Heart left ventricle (tissue), 16 donors: Measurements from ENCODE around the gene TTLL5. TPM values are rescaled to one million over a fixed set of nuclear protein-coding genes. Genes with fewer than 3 reads are reported as not detected.

Experiments
- ATAC-seq, 4 donors: fragments of 200-7000 bp; cut with Tn5 transposase; one replicate each; pipeline ENCODE4 v1.9.1; 2020 to 2022; ENCODE audit warnings: moderate library complexity in 4 of 4, mild to moderate bottlenecking in 3 of 4, moderate number of reproducible peaks in 1 of 4
- DNase-seq, 5 donors: peaks; one replicate each; pipeline ENCODE4 v3.0.0-alpha.2; 2020
- H3K27ac ChIP-seq, 12 donors: fragments of 200-600 bp; sonication (generic) in 4 of 12; one replicate each; pipeline versions ENCODE4 v1.5.0 to v1.8.0; 2016 to 2022; ENCODE audit warnings: mild to moderate bottlenecking in 2 of 12
- H3K27me3 ChIP-seq, 9 donors: fragments of 200-600 bp; sonication (generic) in 2 of 9; one replicate each; pipeline versions ENCODE4 v1.5.1 to v1.8.0; 2016 to 2022; ENCODE audit warnings: mild to moderate bottlenecking in 3 of 9
- H3K36me3 ChIP-seq, 9 donors: fragments of 200-600 bp; sonication (generic) in 2 of 9; one replicate each; pipeline versions ENCODE4 v1.5.0 to v1.8.0; 2018 to 2022; ENCODE audit warnings: mild to moderate bottlenecking in 2 of 9
- H3K4me1 ChIP-seq, 12 donors: fragments of 200-600 bp; sonication (generic) in 4 of 12; one replicate each; pipeline versions ENCODE4 v1.5.0 to v1.8.0; 2016 to 2022; ENCODE audit warnings: mild to moderate bottlenecking in 3 of 12
- H3K4me3 ChIP-seq, 12 donors: fragments of 200-600 bp; sonication (generic) in 4 of 12; one replicate each; pipeline versions ENCODE4 v1.5.0 to v1.8.0; 2017 to 2022; ENCODE audit warnings: mild to moderate bottlenecking in 9 of 12, moderate library complexity in 4 of 12
- H3K9me3 ChIP-seq, 12 donors: fragments of 200-600 bp; sonication (generic) in 4 of 12; one replicate each; pipeline versions ENCODE4 v1.5.0 to v1.8.0; 2016 to 2022; ENCODE audit warnings: mild to moderate bottlenecking in 1 of 12
- POLR2A ChIP-seq, 2 donors: fragments of 450-650 bp; IDR thresholded peaks; one replicate each; pipeline ENCODE4 v1.6.1; 2017; ENCODE audit warnings: antibody characterized with exemption in 2 of 2, mild to moderate bottlenecking in 2 of 2, moderate library complexity in 2 of 2
- WGBS, 4 donors: extraction: QIAGEN DNeasy Blood & Tissue Kit in 2 of 4; methylation state at CpG; one replicate each; pipeline versions ENCODE4 v1.1.5 to v1.1.7; 2013 to 2018; 5-methylcytosine and 5-hydroxymethylcytosine counted together
- intact Hi-C, 10 donors: fragments of 100-400 bp; cut with DNase I; formaldehyde crosslinking; loops; one replicate each; pipeline versions ENCODE4 v1.11.1 to v1.14.2; 2022
- polyA plus RNA-seq, 2 donors: library from polyadenylated mRNA; stranded (reverse); fragments of 200-250 nt; gene quantifications; one replicate each; pipeline ENCODE4 v1.2.3, GENCODE V29; 2013
- total RNA-seq, 9 donors: library from RNA; depleted of rRNA in 2 of 9; stranded (reverse); fragments of >200 nt in 2 of 9; fragmentation: NEBNext Ultra II Directional in 3 of 9; extraction: Animal tissue kit (Norgen Biotek cat#: 25700) in 3 of 9; gene quantifications; one replicate each; pipeline versions ENCODE4 v1.1.0 to v1.2.4, GENCODE V29; 2016 to 2023
- TF ChIP-seq, protein P1 (sequence below), 12 donors: fragments of 200-600 bp; sonication (generic) in 4 of 12; IDR thresholded peaks; one replicate each; pipeline versions ENCODE4 v1.5.0 to v1.8.0; 2018 to 2022; ENCODE audit warnings: antibody characterized with exemption in 12 of 12, mild to moderate bottlenecking in 5 of 12
- donor health status: ischemic (EF 13 %, LVEDD 7.1; RV severe dilation, severe dysfunction).
- donor health status: healthy with polysubstance abuse.
- donor health status: DM: no; HTN: yes; CAD: no.
- donor health status: DM: no; HTN: no; CAD: no.
- donor health status: ischemic (EF 25% LVEDD 6.9; RV normal size, moderate dysfunction).
- donor health status: ischemic (EF 25% LVEDD 5.7; RV mildly dilated, moderate dysfunction).
- donor health status: healthy.
- donor health status: DM: yes; HTN: yes; CAD: no.
- donor health status: ischemic (EF 35%, LVEDD 5.7; RV mildly dilated, moderate dysfunction).
- donor health status: nonischemic (EF 11% LVEDD 7.7; RV severe dilation, severe dysfunction).
- donor health status: DM: yes; HTN: yes; CAD: no.
- donor health status: PGD.
- donor health status: ischemic (EF 29% LVEDD 5.4; RV normal size, mild dysfunction).
- donor health status: nonischemic (EF 23%, LVEDD 6.1; RV moderate dilation, normal function).

TTLL5 gene
- total and polyA plus RNA-seq, 11 donors, result 6.2 to 24.6 (median 15.8) TPM

DNA sequence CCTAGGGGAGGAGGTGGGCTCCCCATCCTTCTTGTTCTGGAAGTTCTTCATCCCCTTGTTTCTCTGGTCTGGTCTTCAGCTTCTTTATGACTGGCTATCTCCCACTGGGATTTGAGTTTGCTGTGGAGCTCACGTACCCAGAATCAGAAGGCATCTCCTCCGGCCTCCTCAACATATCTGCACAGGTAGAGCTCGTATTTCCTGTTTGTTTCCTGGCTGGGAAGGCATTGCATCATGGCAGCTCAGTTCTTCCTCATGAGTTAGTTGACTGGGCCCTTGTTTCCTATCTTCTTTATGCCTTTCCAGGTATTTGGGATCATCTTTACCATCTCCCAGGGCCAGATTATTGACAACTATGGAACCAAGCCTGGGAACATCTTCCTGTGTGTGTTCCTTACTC lies 20.2 kb upstream of the TTLL5 start:
- Histone ChIP-seq H3K4me3 (no peak overlapping the region), H3K27ac (no peak overlapping the region), H3K4me1 (peaks cover 0 to 5% (median 0%) of the 10 kb centered on the region in 12 donors), H3K36me3 (peaks cover 0 to 33% (median 0%) of the 10 kb centered on the region in 9 donors), H3K9me3 (no peaks in the 10 kb centered on the region), H3K27me3 (no peaks in the 10 kb centered on the region)
- ATAC-seq (no peak), DNase-seq (no peak)
- intact Hi-C loops, result no loop called here
- WGBS, 4 donors, result 89 to 100% (median 94%) methylated on average over 3 of the region's 3 CpGs
- TF ChIP-seq, protein P1, sequence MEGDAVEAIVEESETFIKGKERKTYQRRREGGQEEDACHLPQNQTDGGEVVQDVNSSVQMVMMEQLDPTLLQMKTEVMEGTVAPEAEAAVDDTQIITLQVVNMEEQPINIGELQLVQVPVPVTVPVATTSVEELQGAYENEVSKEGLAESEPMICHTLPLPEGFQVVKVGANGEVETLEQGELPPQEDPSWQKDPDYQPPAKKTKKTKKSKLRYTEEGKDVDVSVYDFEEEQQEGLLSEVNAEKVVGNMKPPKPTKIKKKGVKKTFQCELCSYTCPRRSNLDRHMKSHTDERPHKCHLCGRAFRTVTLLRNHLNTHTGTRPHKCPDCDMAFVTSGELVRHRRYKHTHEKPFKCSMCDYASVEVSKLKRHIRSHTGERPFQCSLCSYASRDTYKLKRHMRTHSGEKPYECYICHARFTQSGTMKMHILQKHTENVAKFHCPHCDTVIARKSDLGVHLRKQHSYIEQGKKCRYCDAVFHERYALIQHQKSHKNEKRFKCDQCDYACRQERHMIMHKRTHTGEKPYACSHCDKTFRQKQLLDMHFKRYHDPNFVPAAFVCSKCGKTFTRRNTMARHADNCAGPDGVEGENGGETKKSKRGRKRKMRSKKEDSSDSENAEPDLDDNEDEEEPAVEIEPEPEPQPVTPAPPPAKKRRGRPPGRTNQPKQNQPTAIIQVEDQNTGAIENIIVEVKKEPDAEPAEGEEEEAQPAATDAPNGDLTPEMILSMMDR (IDR thresholded peaks at IDR 0.05), result no peak
- no peak for TF ChIP-seq POLR2A (IDR thresholded peaks at IDR 0.05)

DNA sequence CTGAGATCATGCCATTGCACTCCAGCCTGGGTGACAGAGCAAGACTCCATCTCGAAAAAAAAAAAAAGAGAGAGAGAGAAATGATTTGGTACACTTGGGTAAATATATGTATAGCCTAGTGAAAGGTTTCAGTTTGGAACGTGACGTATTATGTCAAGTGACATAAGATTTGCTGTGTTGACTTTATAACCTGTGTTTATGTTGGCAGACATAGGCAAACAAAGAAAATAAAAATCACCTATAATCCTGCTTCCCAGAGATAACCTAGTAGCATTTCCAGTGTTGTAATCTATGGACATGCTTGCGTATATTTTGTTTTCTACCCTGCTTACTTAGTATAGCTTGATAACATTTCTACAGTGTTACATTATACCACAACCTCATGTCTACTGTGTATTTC lies 17.1 kb upstream of the TTLL5 start:
- DNase-seq, result no peak
- ATAC-seq, result no peak
- Histone ChIP-seq H3K36me3 (peaks cover 0 to 59% (median 0%) of the 10 kb centered on the region in 9 donors), H3K27me3 (no peaks in the 10 kb centered on the region), H3K4me1 (peaks cover 0 to 16% (median 5%) of the 10 kb centered on the region in 12 donors), H3K27ac (no peak overlapping the region), H3K9me3 (no peaks in the 10 kb centered on the region), H3K4me3 (no peak overlapping the region)
- intact Hi-C loops, result no loop called here
- TF ChIP-seq, protein P1 (IDR thresholded peaks at IDR 0.05), result no peak
- TF ChIP-seq POLR2A (IDR thresholded peaks at IDR 0.05), result no peak
- WGBS, 4 donors, result 66 to 71% (median 70%) methylated on average over 4 of the region's 4 CpGs

DNA sequence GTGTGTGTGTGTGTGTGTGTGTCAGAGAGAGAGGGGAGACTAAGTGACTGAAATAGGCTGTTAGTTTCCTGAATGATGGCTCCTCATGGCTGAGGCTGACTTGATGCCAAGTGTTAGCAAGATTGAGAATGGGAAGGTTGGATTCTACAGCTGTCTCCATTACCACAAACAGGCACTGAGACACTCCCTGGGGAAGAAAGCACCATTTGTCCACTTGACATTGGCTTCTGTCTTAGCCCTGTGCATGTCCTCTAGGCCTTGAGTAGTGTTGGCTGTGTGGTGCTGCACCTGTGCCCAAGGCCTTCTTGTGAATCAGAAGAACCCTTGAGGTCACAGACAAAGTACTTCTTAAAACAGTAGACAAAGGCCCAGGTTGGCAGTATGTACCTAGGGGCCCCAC lies 16.0 kb upstream of the TTLL5 start:
- peaks cover 0 to 61% (median 10%) of the 10 kb centered on the region in 9 donors for H3K36me3 ChIP-seq
- H3K9me3 ChIP-seq, result no peaks in the 10 kb centered on the region
- no peak overlapping the region for H3K27ac ChIP-seq
- TF ChIP-seq POLR2A (IDR thresholded peaks at IDR 0.05), result no peak
- TF ChIP-seq, protein P1 (IDR thresholded peaks at IDR 0.05), result no peak
- peaks cover 0 to 19% (median 5%) of the 10 kb centered on the region in 12 donors for H3K4me1 ChIP-seq
- DNase-seq (no peak), ATAC-seq (no peak)
- intact Hi-C loops, result no loop called here
- H3K27me3 ChIP-seq, result no peaks in the 10 kb centered on the region
- no peak overlapping the region for H3K4me3 ChIP-seq

DNA sequence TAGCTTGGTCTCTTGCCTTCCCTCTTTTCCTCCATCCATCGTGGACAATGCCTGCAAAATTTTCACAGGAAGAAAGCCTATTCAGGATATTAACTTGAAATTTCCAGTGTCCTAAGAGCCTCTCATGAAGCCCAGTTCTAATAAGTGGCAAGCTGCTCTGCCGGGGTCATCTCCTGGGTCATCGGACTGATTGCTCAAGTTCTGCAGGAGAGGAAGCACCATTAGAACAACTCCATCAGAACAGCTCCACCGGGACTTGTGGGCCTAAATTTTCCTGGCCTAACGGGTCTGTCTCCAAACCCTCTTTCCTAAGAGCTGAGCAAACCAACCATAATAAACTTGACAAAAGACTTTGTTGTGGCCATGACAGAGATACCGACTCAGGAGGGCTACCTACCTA lies 14.3 kb upstream of the TTLL5 start:
- Histone ChIP-seq H3K4me1 (peaks cover 0 to 19% (median 6%) of the 10 kb centered on the region in 12 donors), H3K27ac (no peak overlapping the region)

More for the DNA sequence above, 14.3 kb upstream of the TTLL5 start:
- 74 to 84% (median 79%) methylated on average over 6 of the region's 6 CpGs for WGBS, 4 donors
- TF ChIP-seq, protein P1 (IDR thresholded peaks at IDR 0.05), result no peak
- TF ChIP-seq POLR2A (IDR thresholded peaks at IDR 0.05), result no peak
- intact Hi-C loops, result no loop called here
- H3K4me3 ChIP-seq, result no peak overlapping the region
- H3K9me3 ChIP-seq, result no peaks in the 10 kb centered on the region
- peaks cover 0 to 64% (median 27%) of the 10 kb centered on the region in 9 donors for H3K36me3 ChIP-seq
- no peak for DNase-seq
- no peaks in the 10 kb centered on the region for H3K27me3 ChIP-seq
- no peak for ATAC-seq
